ENCODE results near the gene MPDZ. TPM values are rescaled to one million over a fixed set of nuclear protein-coding genes. Genes with fewer than 3 reads are reported as not detected.

MPDZ gene
- total RNA-seq, 1 donor from 2014 or later = 31.0 TPM

- Mint-ChIP-seq H3K4me1 (ENCODE audit: low read depth, unreplicated experiment) (peaks cover 33% of the 10 kb centered on the region), H3K9me3 (ENCODE audit: unreplicated experiment) (peaks cover under 1% of the 10 kb centered on the region), H3K27me3 (ENCODE audit: low read depth, unreplicated experiment) (no peaks in the 10 kb centered on the region), H3K27ac (ENCODE audit: unreplicated experiment) (no peak overlapping the region), H3K4me3 (ENCODE audit: unreplicated experiment) (no peak overlapping the region), H3K36me3 (ENCODE audit: low read depth, unreplicated experiment) (no peaks in the 10 kb centered on the region)
- H3K9me3 ChIP-seq (ENCODE audit: insufficient read depth, low read depth, low read length) = no peaks in the 10 kb centered on the region
- no peak overlapping the region for H2AFZ ChIP-seq (ENCODE audit: low read depth, low read length)
- H3K4me3 ChIP-seq (ENCODE audit: insufficient read depth, low read depth, low read length) = no peak overlapping the region
- H3K4me1 ChIP-seq (ENCODE audit: insufficient read depth, low read length) = peaks cover 27% of the 10 kb centered on the region
- DNase-seq (ENCODE audit: low read depth) = no peak
- no peak overlapping the region for H3K27ac ChIP-seq (ENCODE audit: low read depth, low read length)
- FAIRE-seq = no peak
- no peaks in the 10 kb centered on the region for H3K36me3 ChIP-seq (ENCODE audit: insufficient read depth, low read length)
- no peaks in the 10 kb centered on the region for H3K27me3 ChIP-seq (ENCODE audit: insufficient read depth, low read length)
- H3K79me2 ChIP-seq (ENCODE audit: insufficient read depth, low read length) = peaks cover 61% of the 10 kb centered on the region
- H3K9ac ChIP-seq (ENCODE audit: low read length) = no peak overlapping the region
- no peak overlapping the region for H3K4me2 ChIP-seq (ENCODE audit: low read length)
- peaks cover 15% of the 10 kb centered on the region for H4K20me1 ChIP-seq (ENCODE audit: insufficient read depth, low read length)
- TF ChIP-seq EZH2 (IDR thresholded peaks at IDR 0.05; ENCODE audit: insufficient read depth, low read length) = no peak
- no peak for TF ChIP-seq CTCF (IDR thresholded peaks at IDR 0.05; ENCODE audit: insufficient read depth, low read depth, low read length)
These were observed 16.0 kb downstream of the MPDZ start for GRCh38 chr9:13263511-13263910.

- no peaks in the 10 kb centered on the region for H3K9me3 ChIP-seq (ENCODE audit: insufficient read depth, low read depth, low read length)
- FAIRE-seq = no peak
- H3K4me3 ChIP-seq (ENCODE audit: insufficient read depth, low read depth, low read length) = no peak overlapping the region
- no peaks in the 10 kb centered on the region for H3K27me3 ChIP-seq (ENCODE audit: insufficient read depth, low read length)
- H3K4me2 ChIP-seq (ENCODE audit: low read length) = no peak overlapping the region
- no peak overlapping the region for H3K27ac Mint-ChIP-seq (ENCODE audit: unreplicated experiment)
- H3K27me3 Mint-ChIP-seq (ENCODE audit: low read depth, unreplicated experiment) = no peaks in the 10 kb centered on the region
- H3K9me3 Mint-ChIP-seq (ENCODE audit: unreplicated experiment) = no peaks in the 10 kb centered on the region
- H3K36me3 Mint-ChIP-seq (ENCODE audit: low read depth, unreplicated experiment) = peaks cover 5% of the 10 kb centered on the region
- peaks cover 7% of the 10 kb centered on the region for H3K4me1 Mint-ChIP-seq (ENCODE audit: low read depth, unreplicated experiment)
- H3K27ac ChIP-seq (ENCODE audit: low read depth, low read length) = no peak overlapping the region
- DNase-seq (ENCODE audit: low read depth) = no peak
- H4K20me1 ChIP-seq (ENCODE audit: insufficient read depth, low read length) = peaks cover 4% of the 10 kb centered on the region
- no peak overlapping the region for H3K4me3 Mint-ChIP-seq (ENCODE audit: unreplicated experiment)
- TF ChIP-seq EZH2 (IDR thresholded peaks at IDR 0.05; ENCODE audit: insufficient read depth, low read length) = no peak
- TF ChIP-seq CTCF (IDR thresholded peaks at IDR 0.05; ENCODE audit: insufficient read depth, low read depth, low read length) = no peak
- H2AFZ ChIP-seq (ENCODE audit: low read depth, low read length) = no peak overlapping the region
- peaks cover 11% of the 10 kb centered on the region for H3K79me2 ChIP-seq (ENCODE audit: insufficient read depth, low read length)
- H3K9ac ChIP-seq (ENCODE audit: low read length) = no peak overlapping the region
- no peaks in the 10 kb centered on the region for H3K4me1 ChIP-seq (ENCODE audit: insufficient read depth, low read length)
- no peaks in the 10 kb centered on the region for H3K36me3 ChIP-seq (ENCODE audit: insufficient read depth, low read length)
These were observed 26.6 kb downstream of the MPDZ start for GRCh38 chr9:13252852-13253251.

GRCh38 chr9:13244181-13244580 is 35.3 kb downstream of the MPDZ start:
- peaks cover 4% of the 10 kb centered on the region for H3K36me3 ChIP-seq (ENCODE audit: insufficient read depth, low read length)
- H3K4me1 Mint-ChIP-seq (ENCODE audit: low read depth, unreplicated experiment) = peaks cover 3% of the 10 kb centered on the region
- DNase-seq (ENCODE audit: low read depth) (no peak), FAIRE-seq (no peak)
- H3K27ac Mint-ChIP-seq (ENCODE audit: unreplicated experiment) = no peak overlapping the region
- no peaks in the 10 kb centered on the region for H4K20me1 ChIP-seq (ENCODE audit: insufficient read depth, low read length)
- H3K36me3 Mint-ChIP-seq (ENCODE audit: low read depth, unreplicated experiment) = no peaks in the 10 kb centered on the region
- no peak for TF ChIP-seq EZH2 (IDR thresholded peaks at IDR 0.05; ENCODE audit: insufficient read depth, low read length)
- TF ChIP-seq CTCF (IDR thresholded peaks at IDR 0.05; ENCODE audit: insufficient read depth, low read depth, low read length) = no peak
- H3K4me3 ChIP-seq (ENCODE audit: insufficient read depth, low read depth, low read length) = no peak overlapping the region
- no peaks in the 10 kb centered on the region for H3K4me1 ChIP-seq (ENCODE audit: insufficient read depth, low read length)
- H3K4me3 Mint-ChIP-seq (ENCODE audit: unreplicated experiment) = no peak overlapping the region
- H3K9me3 Mint-ChIP-seq (ENCODE audit: unreplicated experiment) = no peaks in the 10 kb centered on the region
- H3K79me2 ChIP-seq (ENCODE audit: insufficient read depth, low read length) = no peaks in the 10 kb centered on the region
- H2AFZ ChIP-seq (ENCODE audit: low read depth, low read length) = no peak overlapping the region
- no peaks in the 10 kb centered on the region for H3K27me3 Mint-ChIP-seq (ENCODE audit: low read depth, unreplicated experiment)
- no peak overlapping the region for H3K27ac ChIP-seq (ENCODE audit: low read depth, low read length)
- no peak overlapping the region for H3K9ac ChIP-seq (ENCODE audit: low read length)
- no peak overlapping the region for H3K4me2 ChIP-seq (ENCODE audit: low read length)
- no peaks in the 10 kb centered on the region for H3K27me3 ChIP-seq (ENCODE audit: insufficient read depth, low read length)
- no peaks in the 10 kb centered on the region for H3K9me3 ChIP-seq (ENCODE audit: insufficient read depth, low read depth, low read length)

All from astrocyte (in vitro differentiated cells and primary cell).